Thyroid gland (tissue), 4 donors: ENCODE measurements around the gene SPINT4.

Experiments used
- POLR2A ChIP-seq, 2 donors: fragments of 450-650 bp; IDR thresholded peaks; one replicate each; pipeline ENCODE4 v1.6.1; 2017; ENCODE audit warnings: antibody characterized with exemption in 2 of 2, mild to moderate bottlenecking in 2 of 2, moderate library complexity in 1 of 2
- TF ChIP-seq, protein P1 (sequence below), 6 experiments: fragments of 200-600 bp in 3 of 6; fragments of 450-650 bp in 3 of 6; sonication (generic) in 3 of 6; IDR thresholded peaks; one replicate each; pipeline ENCODE4 v1.5.1; 2016 to 2019; ENCODE audit warnings: antibody characterized with exemption in 6 of 6, mild to moderate bottlenecking in 2 of 6, inconsistent platforms in 1 of 6, moderate library complexity in 1 of 6

DNA sequence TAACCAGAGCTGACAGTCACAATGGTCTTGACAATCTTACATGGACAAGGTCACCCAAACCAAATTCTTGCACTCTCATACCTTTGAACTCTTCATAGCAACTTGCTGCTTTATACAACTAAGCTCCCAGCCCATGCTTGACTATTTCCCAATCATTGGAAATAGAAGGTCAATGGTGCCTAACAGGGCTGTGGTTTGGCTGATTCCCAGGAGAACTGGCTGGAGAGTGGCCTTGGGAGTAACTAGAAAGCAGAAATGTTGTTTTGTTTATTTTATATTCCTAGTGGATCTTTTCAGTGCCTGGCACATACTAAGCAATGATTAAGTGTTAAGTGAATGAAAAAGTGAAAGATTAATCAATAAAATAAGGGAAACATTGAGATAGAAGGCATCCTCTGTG is 3.0 kb downstream of the SPINT4 start:
- TF ChIP-seq, protein P1, sequence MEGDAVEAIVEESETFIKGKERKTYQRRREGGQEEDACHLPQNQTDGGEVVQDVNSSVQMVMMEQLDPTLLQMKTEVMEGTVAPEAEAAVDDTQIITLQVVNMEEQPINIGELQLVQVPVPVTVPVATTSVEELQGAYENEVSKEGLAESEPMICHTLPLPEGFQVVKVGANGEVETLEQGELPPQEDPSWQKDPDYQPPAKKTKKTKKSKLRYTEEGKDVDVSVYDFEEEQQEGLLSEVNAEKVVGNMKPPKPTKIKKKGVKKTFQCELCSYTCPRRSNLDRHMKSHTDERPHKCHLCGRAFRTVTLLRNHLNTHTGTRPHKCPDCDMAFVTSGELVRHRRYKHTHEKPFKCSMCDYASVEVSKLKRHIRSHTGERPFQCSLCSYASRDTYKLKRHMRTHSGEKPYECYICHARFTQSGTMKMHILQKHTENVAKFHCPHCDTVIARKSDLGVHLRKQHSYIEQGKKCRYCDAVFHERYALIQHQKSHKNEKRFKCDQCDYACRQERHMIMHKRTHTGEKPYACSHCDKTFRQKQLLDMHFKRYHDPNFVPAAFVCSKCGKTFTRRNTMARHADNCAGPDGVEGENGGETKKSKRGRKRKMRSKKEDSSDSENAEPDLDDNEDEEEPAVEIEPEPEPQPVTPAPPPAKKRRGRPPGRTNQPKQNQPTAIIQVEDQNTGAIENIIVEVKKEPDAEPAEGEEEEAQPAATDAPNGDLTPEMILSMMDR (IDR thresholded peaks at IDR 0.05): no peak
- no peak for TF ChIP-seq POLR2A (IDR thresholded peaks at IDR 0.05)
